GM12892 (cell line): ENCODE measurements around the gene HTT.

Source experiments
- DNase-seq: peaks from one replicate; pipeline ENCODE4 v3.0.0; 2011; ENCODE audit not compliant: insufficient read length
- FAIRE-seq: peaks from 2 replicates; lab custom pipeline; 2011; peaks lifted over from hg19 to GRCh38; lab: Jason Lieb, UNC
- POLR2A ChIP-seq: IDR thresholded peaks from 2 replicates; pipeline ENCODE4 v1.6.1; 2011; ENCODE audit warnings: low read depth, low read length, control low read depth
- POLR2AphosphoS5 ChIP-seq: IDR thresholded peaks from 2 replicates; pipeline ENCODE4 v1.6.1; 2011; ENCODE audit warnings: low read depth, low read length, control low read depth
- TAF1 ChIP-seq: IDR thresholded peaks from 2 replicates; pipeline ENCODE4 v1.6.1; 2011; ENCODE audit warnings: low read depth, mild to moderate bottlenecking, control low read depth, low read length, borderline replicate concordance

The HTT gene

DNA sequence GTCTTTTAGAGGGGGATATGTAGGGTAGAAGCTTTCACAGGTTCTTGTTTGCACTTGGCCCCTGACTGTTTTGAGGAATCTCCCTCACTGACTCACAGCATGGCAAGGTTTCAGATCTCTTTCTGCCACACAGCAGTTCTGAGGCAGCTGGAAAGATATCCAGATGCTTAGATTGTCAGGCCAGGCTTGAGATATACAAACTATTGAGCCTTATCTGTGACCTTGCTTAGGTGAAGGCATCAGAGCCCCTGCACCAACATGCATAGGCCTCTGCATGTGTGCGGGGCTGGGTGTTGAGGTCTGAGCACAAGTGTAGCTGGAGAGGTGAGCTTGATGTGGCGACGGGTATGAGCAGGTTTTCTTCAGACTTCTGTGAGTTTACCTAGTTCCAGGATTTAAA lies 93.5 kb downstream of the HTT start:
- no peak for DNase-seq
- TF ChIP-seq POLR2A (no peak), POLR2AphosphoS5 (no peak), TAF1 (no peak)
- no peak for FAIRE-seq

DNA sequence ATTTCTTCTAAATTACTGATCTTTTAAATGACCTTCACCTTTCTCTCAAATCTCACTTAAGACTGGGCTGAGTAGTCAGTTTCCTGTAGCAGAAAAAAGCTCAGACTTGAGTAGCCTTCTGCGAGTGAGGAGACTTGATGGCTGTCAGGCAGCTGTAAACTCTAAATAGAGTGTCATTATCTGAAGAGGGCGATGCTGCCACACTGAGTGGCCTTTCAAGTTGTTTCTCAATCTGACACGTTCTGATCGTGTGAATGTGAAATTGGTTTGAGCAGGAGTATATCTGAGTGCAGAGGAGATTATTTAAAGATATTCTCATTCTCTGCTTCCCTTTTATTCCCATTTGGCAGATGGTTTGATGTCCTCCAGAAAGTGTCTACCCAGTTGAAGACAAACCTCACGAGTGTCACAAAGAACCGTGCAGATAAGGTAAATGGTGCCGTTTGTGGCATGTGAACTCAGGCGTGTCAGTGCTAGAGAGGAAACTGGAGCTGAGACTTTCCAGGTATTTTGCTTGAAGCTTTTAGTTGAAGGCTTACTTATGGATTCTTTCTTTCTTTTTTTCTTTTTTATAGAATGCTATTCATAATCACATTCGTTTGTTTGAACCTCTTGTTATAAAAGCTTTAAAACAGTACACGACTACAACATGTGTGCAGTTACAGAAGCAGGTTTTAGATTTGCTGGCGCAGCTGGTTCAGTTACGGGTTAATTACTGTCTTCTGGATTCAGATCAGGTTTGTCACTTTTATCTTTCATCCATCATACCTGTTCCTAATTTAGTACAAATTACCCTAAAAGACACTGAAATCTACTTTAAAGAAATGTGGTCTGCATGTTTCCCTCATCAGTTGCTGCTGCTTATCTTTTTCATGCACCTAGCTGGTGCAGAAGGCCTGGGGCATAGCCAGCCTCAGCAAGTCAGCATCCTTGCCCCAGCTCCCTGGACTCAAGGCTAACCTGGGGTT lies 100.2 kb downstream of the HTT start:
- no peak for TF ChIP-seq POLR2A
- DNase-seq = no peak
- no peak for FAIRE-seq

DNA sequence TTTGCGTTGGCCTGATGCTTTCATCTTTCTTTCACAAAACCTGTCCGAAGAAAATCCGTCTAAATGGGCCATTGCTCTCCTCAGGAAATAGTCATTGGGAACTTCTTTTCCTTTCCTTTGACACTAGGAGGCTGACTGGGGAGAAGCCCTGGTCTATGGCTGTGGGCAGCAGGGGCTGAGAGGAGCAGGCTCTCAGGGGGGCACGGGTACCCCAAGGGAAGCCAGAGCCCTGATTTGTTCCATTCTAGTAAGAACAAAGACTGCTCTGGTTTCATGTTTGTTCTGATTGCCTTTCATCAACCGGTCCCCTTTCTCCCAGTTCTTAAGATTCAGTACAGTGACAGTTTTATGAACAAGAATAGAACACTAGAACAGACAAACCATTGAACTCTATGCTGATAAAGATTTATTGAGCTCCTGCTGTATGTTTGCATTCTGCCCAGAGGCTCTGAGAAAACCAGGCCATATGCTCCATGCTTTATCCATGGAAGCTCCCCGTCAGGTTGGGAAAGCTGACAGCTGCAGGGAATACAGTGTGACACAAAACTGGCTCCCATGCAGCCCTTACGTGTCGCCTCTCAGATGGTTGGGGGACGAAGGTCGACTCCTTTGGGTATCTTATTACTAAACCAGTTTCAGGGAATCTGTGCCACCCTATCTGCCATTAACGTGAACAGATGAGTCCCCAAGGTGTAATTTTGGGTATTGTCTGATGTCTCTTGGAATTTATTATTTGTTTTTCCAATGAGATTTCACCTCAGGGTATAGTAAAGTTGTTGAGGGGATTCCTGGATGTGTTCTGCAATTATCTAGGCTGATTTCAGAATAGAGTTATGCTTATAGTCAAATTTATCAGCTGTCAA lies 102.1 kb downstream of the HTT start:
- no peak for FAIRE-seq
- no peak for TF ChIP-seq POLR2A
- DNase-seq = no peak

DNA sequence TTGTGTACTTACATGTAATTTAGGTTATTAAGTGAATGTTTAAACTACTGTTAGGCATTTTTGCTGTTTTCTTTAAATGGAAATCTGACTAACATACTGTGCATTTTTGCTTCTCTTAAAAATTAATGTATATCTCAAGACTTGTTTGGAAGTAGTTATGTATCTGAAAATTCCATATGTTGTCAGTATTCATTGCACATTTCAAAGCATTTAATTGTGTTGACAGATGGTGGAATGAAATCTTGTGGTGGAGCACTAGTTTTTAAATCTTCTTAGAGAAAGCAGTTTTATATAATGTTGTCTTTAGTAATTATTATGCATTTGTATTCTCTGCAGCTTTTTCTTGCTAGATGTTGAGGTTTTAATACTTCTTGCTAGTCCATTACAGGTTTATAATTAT lies 102.9 kb downstream of the HTT start:
- DNase-seq (no peak), FAIRE-seq (no peak)
- TF ChIP-seq TAF1 (no peak), POLR2A (no peak), POLR2AphosphoS5 (no peak)

DNA sequence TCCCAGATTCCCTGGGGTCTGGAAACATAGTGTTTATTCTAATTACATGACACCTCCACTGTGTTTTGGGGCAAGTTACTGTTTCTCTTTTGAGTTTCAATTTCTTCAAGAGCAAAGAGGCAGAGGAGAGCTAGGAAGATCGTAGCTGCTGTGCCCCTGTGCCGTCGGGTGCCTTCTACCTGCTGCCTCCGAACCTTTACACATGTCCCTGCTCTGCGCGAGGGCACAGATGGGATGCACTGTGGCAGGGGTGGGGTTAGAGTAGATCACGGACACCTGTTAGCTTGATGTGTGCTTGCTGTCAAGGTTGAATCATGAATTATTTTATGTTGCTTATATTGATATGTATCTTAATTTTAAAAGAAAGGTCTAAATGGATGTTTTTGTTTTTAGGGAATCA lies 103.4 kb downstream of the HTT start:
- TF ChIP-seq POLR2AphosphoS5 = no peak
- TF ChIP-seq POLR2A = no peak
- no peak for TF ChIP-seq TAF1
- no peak for DNase-seq
- FAIRE-seq = no peak

DNA sequence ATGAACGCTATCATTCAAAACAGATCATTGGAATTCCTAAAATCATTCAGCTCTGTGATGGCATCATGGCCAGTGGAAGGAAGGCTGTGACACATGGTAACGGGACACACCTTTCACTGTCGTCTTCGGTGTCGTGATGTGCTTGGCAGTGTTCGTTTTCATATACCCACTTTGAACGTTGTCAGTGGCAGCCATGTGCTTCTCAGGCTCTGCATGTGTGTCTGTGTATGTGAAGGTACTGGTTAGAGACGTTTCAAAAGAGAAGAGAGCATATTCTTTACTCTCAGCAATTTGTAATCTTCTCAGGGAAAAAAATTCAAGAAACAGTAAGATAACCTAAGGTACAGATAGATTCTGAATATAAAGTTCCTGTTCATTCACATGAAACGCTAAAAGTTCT lies 103.9 kb downstream of the HTT start:
- DNase-seq = no peak
- FAIRE-seq = no peak

DNA sequence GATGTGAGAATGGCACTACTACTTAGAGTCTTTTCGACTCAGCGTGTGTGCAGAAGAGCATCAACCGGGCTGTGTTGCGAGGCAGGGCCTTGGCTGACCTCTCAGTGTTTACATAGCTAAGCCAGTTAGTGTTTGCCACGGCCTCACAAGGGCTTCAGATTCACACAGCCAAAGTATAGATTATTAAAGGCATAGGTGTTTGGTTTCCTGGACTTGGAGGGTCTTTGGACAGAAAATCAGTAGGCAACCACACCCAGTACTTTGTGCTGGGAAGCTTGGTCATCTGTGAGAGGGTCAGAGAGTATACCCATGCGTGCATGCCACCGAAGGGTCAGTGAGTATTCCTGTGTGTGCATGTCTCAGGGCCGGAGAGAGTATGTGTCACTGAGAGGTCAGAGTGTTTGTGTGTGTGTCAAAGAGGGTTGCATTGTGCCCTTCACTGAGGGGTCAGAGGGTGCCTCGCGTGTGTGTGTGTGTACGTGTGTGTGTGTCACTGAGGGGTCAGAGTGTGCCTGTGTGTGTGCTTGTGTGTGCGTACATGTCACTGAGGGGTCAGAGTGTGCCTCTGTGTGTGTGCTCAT lies 104.7 kb downstream of the HTT start:
- no peak for DNase-seq
- no peak for FAIRE-seq
- TF ChIP-seq POLR2A (no peak), TAF1 (no peak), POLR2AphosphoS5 (no peak)

More for the DNA sequence above, 103.9 kb downstream of the HTT start:
- no peak for TF ChIP-seq POLR2AphosphoS5
- no peak for TF ChIP-seq TAF1
- no peak for TF ChIP-seq POLR2A

DNA sequence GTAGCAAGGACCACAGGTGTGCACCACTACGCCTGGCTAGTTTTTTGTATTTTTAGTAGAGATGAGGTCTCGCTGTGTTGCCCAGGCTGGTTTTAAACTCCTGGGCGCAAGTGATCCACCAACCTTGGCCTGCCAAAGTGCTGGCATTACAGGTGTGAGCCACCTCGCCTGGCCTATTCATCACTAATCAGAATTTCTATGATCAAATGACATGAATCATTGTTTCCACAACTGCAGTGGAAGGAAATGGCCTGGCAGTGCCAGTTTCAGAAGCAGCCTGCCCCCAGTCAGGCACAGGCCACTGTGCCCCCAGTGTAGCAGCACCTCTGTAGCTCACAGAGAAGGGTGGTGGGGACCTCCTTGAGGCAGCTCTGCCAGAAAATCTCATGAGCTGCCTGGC lies 108.5 kb downstream of the HTT start:
- FAIRE-seq (no peak), DNase-seq (no peak)
- TF ChIP-seq POLR2A = no peak
- TF ChIP-seq POLR2AphosphoS5 = no peak
- TF ChIP-seq TAF1 = no peak

DNA sequence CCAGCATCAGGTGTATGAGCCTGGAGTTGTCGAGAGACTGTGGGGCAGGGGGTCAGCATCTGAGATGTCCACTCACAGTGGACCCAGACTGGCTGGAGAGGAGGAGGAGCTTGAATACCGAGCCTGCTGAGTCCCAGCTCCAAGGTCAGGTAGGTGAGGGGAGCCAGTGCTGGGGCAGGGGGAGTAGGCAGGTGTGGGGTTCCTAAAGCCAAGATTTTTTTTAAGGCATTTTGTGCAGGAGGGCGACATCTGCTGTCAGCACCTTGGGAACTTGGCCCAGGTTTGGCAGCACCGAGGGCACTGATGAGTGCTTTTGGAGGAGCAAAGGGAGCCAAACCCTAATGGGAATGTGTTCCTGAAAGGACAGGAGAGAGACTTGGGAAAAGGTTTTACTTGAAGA lies 110.2 kb downstream of the HTT start:
- FAIRE-seq = no peak
- TF ChIP-seq TAF1 = no peak
- no peak for TF ChIP-seq POLR2AphosphoS5
- no peak for TF ChIP-seq POLR2A
- no peak for DNase-seq

DNA sequence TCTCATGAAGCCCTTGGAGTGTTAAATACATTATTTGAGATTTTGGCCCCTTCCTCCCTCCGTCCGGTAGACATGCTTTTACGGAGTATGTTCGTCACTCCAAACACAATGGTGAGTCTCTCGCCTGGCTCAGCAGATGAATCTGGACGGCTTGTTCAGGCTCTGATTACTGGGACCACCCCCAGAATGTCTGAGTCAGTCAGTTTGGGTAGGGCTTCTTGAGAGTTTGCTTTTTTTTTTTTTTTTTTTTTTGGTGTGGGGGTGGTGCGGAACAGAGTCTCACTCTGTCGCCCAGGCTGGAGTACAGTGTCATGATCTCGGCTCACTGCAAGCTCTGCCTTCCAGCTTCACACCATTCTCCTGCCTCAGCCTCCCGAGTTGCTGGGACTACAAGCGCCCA lies 112.1 kb downstream of the HTT start:
- TF ChIP-seq TAF1 (no peak), POLR2A (no peak), POLR2AphosphoS5 (no peak)
- FAIRE-seq = no peak

DNA sequence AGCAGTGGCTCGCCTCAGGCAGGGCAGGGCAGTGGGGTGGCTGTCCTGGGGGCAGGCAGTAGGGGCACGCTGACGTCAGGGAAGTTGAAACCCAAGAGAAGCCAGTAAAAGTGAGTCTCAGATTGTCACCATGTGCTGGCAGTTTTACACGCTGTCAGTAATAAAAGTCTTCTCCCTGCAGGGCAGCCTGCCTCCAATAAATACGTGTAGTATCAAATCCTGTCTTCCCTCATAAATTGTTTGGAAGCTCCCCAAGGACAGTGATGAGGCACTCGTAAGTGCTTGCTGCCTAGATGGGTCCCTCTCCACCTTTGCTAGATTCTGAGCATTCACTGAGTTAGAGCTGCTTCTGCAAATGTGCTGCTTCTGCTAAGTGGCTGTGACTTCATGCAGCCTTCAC lies 113.6 kb downstream of the HTT start:
- FAIRE-seq = no peak
- no peak for TF ChIP-seq TAF1
- no peak for TF ChIP-seq POLR2A
- TF ChIP-seq POLR2AphosphoS5 = no peak
- DNase-seq = no peak

More for the DNA sequence above, 112.1 kb downstream of the HTT start:
- DNase-seq = no peak
